GM21390 (cell line): ENCODE results near the gene LRRC46.

Source experiments
- ATAC-seq: cut with Tn5 transposase; IDR thresholded peaks from one replicate; pipeline ENCODE4 v1.9.1; 2021; ENCODE audit not compliant: unreplicated experiment

Gene LRRC46, protein sequence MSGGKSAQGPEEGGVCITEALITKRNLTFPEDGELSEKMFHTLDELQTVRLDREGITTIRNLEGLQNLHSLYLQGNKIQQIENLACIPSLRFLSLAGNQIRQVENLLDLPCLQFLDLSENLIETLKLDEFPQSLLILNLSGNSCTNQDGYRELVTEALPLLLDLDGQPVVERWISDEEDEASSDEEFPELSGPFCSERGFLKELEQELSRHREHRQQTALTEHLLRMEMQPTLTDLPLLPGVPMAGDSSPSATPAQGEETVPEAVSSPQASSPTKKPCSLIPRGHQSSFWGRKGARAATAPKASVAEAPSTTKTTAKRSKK

DNA sequence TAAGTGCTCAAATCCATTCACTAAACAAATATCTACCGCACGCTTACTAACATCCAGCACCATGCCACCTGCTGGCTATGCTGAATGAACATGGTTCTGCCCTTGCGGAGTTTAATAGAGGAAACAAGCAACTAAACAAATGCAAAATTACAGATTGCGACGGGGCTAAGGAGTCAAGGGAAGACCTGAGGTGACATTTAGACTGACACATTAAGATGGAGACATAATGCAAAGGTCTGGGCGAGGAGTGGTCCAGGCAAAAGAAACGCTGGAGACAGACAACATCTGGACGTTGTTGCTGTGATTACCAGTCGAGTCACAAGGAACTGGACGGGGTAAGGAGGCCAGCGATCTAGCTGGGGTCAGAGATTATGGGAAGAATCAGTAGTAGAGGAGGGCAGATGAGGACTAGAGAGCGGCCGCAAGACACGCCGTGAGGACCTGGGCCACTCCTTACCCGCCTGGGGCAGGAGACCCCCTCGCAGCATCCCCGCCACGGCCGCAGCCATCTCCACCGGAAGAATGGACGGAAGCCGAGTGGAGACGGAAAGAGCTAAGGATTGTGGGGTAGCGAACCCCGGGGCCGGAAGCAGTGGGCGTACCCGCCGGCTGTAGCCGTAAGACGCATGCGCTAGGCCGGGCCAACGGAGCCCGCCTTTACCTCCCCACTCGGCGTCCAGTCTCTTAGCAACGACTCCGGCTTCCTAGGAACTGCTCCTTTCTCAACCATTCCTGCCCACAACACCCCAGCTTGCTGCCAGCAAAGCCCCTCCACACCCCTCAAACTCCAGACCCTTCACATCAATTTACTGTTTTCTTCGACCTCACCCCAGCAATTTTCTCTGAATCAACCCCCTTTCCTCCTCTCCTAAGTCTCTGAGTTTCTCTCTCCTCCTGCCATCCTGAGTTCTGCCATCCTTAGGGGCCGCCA is at the start of gene LRRC46, which contains the start of gene MRPL10:
Gene LRRC46, plus strand, starts transcription at position 668 of the 931 bp plus-strand sequence. CDS start 320 bp downstream, outside the sequence.
Gene MRPL10, minus strand, starts transcription at position 539 of the 931 bp plus-strand sequence. Its CDS starts 30 bp downstream, at position 509.
- peak; percentile 83 for ATAC-seq

DNA sequence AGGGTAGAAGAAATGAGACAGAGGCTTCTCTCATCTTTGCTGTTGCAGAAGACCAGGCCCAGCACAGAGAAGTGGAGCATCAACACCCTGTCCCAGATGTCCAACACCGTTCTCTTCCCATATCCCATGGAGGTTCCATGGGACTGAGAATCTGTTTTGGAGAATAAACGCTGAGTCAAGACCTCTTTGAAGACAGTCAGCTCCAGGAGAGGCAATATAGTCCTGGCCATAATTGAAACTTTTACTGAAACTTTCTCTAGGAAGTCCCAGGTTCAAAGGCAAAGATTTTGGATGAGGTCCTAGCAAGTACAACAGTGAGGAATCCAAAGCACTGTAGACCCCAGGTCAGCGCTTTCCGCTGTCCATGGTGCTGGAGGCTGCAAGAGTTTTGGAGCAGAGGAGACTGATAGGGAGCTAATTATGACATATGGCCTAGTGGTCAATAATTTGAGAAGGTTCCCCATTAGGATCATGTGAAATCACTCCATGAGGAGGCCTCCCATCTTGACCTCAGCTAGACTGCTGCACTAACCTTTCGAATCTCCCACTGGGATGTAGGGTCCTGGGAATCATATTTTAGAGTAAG is 45.8 kb upstream of the LRRC46 start:
- ATAC-seq, result no peak

DNA sequence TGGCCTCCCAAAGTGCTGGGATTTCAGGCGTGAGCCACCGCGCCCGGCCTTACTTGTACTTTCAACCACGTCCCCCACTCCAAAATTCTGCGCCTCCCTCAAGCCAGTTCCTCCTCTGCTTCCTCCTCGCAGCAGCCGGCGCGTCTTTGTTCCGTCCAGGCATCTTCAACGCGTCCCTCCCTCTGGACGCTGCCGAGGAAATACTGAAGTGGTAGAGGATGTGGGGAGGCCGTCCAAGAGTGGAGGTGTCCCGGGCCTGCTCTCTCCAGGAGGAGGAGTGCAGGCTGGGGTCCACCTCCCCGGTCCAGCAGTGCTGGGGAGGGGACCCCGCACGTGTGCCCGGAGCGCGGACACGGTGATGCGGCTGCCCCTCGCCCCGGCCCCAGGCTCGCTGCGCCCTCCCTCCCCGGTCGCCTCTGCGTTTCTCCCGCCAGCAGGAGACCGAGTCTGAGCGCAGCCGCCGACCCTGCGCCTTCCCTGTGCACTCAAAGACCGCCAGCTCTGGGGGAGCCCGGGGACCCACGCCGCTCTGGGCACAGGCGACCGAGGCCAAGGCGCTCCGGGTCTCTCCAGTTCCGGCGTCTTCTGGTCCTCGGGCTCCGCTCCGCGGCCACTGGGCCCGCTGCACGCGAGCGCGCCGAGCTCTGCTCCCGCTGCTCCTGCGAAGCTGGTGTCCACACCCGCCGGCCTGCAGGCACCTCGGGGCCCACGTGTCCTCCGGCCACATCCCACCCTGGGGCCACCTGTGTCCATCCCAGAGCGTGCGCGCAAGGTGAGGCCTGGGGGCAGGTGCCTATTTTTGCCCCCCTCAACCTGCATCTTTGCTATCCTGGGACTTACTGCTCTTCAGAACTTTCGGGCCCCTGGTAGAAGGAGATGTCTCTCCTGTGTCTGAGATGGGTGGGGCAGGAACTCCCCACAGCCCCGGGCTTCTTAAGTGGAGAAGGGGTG is 41.6 kb upstream of the LRRC46 start:
- ATAC-seq, result no peak

DNA sequence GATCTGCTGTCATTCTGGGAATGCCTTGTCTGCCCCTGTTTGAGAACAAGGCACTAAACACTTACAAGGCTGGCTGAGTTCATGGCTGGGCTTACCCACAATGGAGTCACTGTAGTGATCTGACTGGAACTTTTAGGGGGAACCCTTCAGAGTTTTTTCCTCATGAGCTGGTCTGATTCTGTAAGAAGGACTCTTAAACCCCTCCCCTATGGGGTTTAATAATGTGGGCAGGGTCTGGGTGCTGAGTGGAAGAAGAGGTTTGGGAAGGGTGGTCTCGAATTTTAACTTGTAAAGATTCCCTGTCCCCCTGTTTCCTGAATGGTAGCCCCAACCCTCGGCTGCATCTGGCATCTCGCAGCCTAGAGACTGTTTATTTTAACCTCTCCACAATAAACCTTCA is 40.4 kb upstream of the LRRC46 start:
- no peak for ATAC-seq

DNA sequence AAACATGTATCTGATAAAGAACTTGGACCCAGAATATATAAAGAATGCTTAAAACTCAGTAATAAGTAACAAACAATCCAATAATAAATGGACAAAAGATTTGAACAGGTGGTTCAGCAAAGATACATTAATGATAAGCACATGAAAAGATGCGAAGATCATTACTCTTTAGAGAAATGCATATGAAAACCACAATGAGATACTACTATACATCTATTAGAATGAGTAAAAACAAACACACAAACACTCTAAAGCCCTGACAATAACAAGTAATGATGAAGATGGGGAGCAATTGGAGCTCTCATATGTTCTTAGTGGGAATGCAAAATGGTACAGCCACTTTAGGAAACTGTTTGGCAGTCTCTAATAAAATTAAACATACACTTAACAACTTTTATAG is 39.0 kb upstream of the LRRC46 start:
- no peak for ATAC-seq

DNA sequence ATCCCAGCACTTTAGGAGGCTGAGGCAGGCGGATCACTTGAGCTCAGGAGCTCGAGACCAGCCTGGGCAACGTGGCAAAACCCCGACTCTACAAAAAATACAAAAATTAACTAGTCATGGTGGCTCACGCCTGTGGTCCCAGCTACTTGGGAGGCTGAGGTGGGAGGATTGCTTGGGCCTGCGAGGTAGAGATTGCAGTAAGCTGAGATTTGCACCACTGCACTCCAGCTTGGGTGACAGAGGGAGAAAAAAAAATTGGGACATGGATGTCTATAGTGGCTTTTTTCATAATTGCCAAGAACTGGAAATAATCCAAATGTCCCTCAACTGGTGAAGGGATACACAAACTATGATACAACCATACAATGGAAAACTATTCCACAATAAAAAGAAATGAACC is 38.5 kb upstream of the LRRC46 start:
- ATAC-seq, result no peak

DNA sequence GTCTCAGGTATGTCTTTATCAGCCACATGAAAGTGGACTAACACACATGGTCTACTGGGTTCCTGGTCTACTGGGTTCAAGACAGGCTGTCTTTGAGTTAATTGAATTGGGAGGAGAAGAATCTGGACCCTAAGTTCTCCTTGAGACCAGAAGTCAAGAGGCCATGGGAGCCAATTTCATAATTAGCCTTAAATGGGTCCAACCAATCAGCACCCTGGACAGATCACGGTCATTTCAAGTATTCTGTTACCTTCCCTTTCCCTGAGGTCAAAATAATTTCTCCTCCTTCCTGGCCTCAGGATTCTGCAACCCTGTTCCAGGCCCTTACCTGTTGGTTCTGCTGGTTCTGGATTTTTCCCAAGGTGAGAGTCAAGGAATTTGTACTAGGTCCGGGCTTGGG is 33.7 kb upstream of the LRRC46 start:
- ATAC-seq, result no peak

DNA sequence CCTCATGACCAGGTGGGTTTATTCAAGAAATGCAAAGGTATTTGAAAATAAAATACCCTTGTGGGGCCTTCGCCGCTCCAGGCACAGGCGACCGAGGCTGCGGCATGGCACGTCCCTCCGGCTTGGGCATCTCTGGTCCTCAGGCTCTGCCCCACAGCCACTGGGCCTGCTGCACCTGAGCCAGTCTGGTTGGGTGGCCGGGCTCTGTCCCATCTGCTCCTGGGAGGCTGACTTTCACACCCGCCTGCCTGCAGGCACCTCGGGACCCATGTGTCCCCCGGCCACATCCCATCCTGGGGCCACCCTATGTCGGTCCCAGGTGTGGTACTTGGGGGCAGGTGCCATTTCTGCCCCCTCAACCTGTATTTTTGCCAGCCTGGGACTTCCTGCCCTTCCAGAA is 30.8 kb upstream of the LRRC46 start:
- ATAC-seq, result no peak

DNA sequence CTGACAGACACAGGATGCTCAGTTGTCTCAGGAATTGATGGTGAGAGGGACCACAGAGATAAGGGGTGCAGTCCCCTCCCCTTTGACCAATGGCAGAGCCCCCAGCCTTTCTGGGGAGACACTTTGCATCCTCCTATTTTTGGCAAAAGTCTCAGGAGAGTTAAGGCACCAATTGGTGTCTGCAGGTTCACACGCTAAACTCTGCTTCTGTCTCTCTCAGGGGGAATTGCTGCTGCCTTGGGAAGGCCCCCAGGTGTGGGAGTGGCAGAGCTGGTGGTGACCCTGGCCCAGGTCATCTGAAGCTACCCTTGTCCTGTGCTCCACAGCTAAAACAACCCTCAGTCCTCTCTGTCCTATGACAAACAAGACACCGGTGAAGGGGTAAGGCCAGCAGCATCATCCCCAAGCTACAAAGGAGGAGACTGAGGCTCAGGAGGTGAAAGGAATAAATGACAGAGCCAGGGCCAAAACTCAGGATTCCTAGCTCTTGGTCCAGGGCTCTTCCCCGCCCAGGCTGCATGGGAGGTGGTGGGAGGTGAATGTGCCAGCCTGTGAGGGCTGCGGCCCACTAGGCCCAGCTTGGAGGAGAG is 30.2 kb upstream of the LRRC46 start:
- no peak for ATAC-seq

DNA sequence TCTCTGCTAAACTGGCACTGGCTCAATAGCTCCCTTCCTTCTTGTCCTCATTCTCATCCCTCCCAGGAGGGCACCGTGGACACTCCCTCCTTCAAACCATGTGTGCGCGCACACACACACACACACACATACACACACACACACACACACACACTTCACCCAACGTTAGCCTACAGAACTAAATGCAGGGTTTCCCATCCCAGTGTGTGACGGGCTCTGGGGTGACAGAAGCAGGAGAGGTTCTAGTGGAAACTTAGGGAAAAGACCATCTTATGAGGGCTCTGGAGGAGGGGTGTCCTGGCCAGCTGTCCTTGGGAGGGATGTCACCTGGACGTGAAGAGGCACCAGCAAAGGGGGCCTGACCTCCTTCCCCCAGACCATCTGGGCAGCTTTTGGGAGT is 29.6 kb upstream of the LRRC46 start:
- no peak for ATAC-seq

DNA sequence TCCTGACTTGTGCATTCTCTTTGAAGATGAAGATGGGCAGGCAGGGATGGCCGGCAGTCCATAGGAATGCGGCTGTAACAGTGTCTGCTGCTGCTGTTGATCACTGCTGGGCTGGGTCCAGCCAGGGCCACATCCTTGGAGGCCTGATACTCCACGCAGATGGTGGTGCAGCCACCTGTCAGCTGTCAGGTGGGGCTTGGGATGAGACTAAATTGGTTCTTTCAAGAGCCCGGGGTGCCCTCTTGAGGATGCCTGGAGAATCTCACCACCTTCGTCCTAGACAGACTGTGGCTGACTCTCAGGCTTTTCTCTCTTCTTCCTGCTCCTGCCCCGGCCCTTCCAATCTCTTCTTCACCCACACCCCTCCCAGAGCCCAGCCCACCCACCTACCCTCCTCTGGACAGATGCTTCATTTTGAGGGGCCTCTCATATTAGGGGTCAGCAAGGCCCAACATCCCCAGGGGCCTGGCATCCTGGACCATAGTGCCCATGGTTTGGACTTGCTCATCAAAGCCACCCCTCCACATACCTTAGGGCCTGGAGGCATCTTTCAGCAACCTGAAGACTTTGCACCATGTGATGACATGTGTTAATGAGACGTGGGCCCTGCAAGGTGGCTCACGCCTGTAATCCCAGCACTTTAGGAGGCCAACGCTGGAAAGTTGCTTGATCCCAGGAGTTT is 29.0 kb upstream of the LRRC46 start:
- ATAC-seq, result no peak

DNA sequence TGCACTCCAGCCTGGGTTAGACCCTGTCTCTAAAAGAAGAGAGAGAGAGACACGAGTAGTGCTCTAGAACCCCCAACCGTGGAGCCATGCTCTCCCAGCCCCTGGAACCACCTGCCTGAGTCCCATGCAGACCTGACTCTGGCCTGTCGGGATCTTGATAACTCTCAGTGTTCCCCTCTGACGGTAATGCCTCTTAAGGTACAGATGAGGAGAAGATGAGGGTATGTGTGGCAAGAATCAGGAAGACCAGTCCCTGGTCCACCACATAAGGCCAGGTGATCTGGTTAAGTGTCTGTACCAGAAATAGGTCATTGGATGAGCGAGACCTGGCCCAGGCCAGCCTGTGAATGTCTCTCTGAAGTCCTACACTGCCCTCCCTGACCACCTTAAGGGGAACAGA is 28.3 kb upstream of the LRRC46 start:
- no peak for ATAC-seq

DNA sequence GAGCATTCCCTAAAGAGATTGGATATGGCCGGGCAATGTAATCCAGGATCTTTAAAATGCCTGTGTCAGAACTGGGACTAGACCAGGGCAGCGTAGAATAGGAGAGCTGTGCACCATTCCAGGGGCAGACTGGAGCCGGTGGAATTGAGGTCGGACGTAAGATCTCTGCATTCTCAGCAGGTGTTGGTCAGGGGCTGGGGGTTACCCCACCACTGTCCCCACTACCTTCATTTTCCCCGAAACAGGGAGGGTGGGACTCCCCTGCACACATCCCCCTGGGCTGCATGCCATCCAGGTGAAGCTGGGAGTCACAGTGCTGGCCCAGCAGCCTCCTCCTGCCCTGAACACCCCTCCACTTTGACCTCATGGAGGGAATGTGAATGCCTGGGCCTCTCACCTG is 27.7 kb upstream of the LRRC46 start:
- no peak for ATAC-seq

DNA sequence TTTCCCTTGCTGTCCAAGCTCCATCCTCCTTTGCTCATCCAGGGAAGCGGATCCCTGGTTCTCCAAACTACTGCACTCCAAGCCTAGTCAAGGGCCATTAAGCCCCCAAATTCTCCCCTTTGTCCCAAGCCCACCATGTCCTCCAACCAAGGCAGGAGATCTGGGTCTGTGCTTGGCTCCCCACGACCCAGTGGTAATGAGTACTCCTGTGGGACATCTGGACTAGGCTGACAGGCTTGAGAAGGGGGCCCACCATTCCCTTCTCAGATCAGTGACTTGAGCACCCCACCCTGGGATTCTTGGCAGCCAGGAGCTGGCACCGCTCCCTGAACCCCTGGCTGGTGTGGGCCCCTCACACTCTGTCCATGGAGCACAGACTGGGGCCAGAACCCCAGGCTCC is 27.0 kb upstream of the LRRC46 start:
- ATAC-seq, result no peak

DNA sequence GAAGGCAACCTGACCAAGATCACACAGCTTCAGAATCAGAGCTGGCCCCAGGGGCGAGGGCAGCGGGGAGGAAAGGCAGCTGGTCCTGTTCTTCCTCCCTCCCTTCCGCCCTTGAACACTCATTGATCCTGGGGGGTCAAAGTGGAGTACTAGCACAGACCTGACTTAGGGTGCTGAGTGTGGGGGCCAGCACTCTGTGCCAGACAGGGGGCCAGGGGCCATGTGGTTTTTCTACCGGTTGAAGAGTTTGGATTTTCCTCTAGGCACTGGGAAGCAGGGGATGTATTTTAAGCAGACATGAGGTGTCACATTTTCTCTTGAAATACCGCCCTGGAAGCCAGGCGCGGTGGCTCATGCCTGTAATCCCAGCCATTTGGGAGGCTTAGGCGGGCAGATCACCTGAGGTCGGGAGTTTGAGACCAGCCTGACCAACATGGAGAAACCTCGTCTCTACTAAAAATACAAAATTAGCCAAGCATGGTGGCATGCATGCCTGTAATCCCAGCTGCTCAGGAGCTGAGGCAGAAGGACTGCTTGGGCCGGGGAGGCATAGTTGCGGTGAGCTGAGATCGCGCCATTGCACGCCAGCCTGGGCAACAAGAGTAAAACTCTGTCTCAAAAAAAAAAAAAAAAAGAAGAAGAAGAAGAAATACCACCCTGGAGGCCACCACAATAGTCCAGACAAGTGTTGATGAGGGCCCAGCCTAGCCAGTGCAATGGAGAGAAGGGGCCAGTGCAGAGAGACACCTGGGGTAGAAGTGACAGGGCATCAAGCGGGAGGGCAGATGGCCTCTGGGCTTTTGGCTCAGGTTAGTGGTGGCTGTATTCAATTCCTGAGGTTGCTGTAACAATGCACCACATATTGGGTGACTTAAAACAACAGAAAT is 25.2 kb upstream of the LRRC46 start:
- no peak for ATAC-seq

DNA sequence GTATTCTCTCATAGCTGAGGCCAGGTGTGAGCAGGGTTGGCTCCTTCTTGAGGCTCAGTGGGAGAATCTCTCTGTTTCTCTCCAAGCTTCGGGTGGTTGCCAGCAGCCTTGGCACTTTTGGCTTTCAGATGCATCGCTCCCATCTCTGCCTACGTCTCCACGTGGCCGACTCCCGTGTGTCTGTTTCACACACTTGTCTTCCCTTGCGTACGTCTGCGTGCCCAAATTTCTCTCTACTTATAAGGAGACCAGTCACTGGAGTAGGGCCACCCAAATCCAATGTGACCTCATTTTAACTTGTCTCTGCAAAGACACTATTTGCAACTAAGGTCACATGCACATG is 24.6 kb upstream of the LRRC46 start:
- no peak for ATAC-seq

DNA sequence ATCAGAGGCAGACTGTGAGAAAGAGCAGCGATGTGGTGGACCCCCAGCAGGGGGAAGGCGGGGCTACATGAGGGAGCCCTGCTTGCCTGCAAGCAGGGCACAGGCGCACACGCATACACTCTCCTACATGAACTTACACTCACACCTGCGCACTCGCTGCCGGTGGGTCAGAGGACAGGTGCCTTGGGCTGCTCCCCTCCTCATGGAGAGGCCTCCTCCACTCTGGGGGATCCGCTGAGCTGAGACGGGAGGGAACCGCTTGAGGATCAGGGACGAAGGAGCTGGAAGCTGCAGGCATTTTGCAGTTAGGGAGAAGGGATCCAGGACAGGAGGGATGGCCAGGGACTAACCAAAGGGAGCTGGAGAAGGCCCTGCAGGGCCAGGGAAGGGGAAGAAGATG is 24.0 kb upstream of the LRRC46 start:
- no peak for ATAC-seq

DNA sequence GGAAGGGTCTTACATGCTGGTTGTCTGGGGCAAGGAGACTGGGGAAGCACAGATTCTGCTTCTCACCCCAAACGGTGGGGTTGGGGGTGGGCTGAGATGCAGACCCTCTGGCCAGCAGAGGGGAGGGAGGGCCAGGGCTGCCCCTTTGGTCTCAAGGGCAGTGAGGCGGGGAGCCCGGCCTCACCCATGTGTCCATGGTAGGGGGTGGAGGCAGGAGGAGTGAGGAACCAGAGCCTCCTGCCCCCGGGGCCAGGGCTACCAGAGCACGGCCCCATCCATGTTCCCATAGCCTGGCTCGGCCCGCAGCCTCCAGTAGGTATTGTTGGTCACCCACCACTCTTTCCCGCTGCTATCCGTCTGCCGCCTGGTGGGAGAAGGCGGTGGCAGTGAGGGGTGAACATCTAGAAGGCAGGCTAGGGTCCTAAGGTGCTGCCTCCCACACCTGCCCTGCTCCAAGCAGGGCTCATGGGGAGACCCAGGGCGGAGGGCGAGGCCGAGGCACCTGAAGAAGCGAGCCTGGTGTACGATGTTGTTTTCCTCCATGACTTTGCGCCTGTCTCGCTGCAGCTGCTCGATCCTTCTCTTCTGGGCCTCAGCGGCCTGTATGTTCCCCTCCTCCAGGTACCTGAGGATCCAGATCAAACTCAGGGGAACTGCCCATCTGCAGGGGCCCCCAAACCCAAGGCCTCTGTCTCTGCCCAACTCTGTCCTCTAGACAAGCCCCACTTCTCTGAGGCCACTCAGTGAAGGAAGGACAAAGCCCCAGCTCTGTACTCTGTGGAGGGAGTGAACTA is 23.2 kb upstream of the LRRC46 start:
- ATAC-seq, result no peak
